Measurements from ENCODE around the gene CORIN. TPM values are rescaled to one million over a fixed set of nuclear protein-coding genes. Genes with fewer than 3 reads are reported as not detected.
"Not testable (repeated sequence)": the region's sequence is repeated elsewhere in the genome, so short reads cannot be mapped to it uniquely, and the experiment has no call there.

The CORIN gene
- total and polyA plus RNA-seq, 4 donors = 0.02 to 0.23 (median 0.15) TPM

GRCh38 chr4:47711646-47712045 lies 126.2 kb downstream of the CORIN start:
- H3K36me3 ChIP-seq (ENCODE audit: control insufficient read depth in 4 of 4, insufficient read depth in 3 of 4, low read depth in 1 of 4, low read length in 3 of 4) = no peaks in the 10 kb centered on the region
- TF ChIP-seq, protein P1, sequence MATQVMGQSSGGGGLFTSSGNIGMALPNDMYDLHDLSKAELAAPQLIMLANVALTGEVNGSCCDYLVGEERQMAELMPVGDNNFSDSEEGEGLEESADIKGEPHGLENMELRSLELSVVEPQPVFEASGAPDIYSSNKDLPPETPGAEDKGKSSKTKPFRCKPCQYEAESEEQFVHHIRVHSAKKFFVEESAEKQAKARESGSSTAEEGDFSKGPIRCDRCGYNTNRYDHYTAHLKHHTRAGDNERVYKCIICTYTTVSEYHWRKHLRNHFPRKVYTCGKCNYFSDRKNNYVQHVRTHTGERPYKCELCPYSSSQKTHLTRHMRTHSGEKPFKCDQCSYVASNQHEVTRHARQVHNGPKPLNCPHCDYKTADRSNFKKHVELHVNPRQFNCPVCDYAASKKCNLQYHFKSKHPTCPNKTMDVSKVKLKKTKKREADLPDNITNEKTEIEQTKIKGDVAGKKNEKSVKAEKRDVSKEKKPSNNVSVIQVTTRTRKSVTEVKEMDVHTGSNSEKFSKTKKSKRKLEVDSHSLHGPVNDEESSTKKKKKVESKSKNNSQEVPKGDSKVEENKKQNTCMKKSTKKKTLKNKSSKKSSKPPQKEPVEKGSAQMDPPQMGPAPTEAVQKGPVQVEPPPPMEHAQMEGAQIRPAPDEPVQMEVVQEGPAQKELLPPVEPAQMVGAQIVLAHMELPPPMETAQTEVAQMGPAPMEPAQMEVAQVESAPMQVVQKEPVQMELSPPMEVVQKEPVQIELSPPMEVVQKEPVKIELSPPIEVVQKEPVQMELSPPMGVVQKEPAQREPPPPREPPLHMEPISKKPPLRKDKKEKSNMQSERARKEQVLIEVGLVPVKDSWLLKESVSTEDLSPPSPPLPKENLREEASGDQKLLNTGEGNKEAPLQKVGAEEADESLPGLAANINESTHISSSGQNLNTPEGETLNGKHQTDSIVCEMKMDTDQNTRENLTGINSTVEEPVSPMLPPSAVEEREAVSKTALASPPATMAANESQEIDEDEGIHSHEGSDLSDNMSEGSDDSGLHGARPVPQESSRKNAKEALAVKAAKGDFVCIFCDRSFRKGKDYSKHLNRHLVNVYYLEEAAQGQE (IDR thresholded peaks at IDR 0.05) = no peak
- TF ChIP-seq, protein P2, sequence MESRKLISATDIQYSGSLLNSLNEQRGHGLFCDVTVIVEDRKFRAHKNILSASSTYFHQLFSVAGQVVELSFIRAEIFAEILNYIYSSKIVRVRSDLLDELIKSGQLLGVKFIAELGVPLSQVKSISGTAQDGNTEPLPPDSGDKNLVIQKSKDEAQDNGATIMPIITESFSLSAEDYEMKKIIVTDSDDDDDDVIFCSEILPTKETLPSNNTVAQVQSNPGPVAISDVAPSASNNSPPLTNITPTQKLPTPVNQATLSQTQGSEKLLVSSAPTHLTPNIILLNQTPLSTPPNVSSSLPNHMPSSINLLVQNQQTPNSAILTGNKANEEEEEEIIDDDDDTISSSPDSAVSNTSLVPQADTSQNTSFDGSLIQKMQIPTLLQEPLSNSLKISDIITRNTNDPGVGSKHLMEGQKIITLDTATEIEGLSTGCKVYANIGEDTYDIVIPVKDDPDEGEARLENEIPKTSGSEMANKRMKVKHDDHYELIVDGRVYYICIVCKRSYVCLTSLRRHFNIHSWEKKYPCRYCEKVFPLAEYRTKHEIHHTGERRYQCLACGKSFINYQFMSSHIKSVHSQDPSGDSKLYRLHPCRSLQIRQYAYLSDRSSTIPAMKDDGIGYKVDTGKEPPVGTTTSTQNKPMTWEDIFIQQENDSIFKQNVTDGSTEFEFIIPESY (IDR thresholded peaks at IDR 0.05) = no peak
- no peak for TF ChIP-seq MAX (IDR thresholded peaks at IDR 0.05)
- TF ChIP-seq FOXA2 (IDR thresholded peaks at IDR 0.05) = no peak
- TF ChIP-seq NR2F2 (IDR thresholded peaks at IDR 0.05) = no peak
- TF ChIP-seq RXRA (IDR thresholded peaks at IDR 0.05) = no peak
- TF ChIP-seq RAD21 (IDR thresholded peaks at IDR 0.05) = no peak
- TF ChIP-seq, protein P3, sequence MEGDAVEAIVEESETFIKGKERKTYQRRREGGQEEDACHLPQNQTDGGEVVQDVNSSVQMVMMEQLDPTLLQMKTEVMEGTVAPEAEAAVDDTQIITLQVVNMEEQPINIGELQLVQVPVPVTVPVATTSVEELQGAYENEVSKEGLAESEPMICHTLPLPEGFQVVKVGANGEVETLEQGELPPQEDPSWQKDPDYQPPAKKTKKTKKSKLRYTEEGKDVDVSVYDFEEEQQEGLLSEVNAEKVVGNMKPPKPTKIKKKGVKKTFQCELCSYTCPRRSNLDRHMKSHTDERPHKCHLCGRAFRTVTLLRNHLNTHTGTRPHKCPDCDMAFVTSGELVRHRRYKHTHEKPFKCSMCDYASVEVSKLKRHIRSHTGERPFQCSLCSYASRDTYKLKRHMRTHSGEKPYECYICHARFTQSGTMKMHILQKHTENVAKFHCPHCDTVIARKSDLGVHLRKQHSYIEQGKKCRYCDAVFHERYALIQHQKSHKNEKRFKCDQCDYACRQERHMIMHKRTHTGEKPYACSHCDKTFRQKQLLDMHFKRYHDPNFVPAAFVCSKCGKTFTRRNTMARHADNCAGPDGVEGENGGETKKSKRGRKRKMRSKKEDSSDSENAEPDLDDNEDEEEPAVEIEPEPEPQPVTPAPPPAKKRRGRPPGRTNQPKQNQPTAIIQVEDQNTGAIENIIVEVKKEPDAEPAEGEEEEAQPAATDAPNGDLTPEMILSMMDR (IDR thresholded peaks at IDR 0.05; ENCODE audit: low read depth, low read length, missing input control) = no peak
- no peak for TF ChIP-seq SP1 (IDR thresholded peaks at IDR 0.05)
- no peak for TF ChIP-seq HNF4G (IDR thresholded peaks at IDR 0.05)
- TF ChIP-seq EGR1 (IDR thresholded peaks at IDR 0.05; ENCODE audit: low read depth in 2 of 2) = no peak
- TF ChIP-seq TAF1 (conservative IDR thresholded peaks at IDR 0.05) = no peak
- no peak for TF ChIP-seq GABPA (IDR thresholded peaks at IDR 0.05 in 1 of 2, conservative IDR thresholded peaks at IDR 0.05 in 1 of 2)
- TF ChIP-seq JUND (IDR thresholded peaks at IDR 0.05) = no peak
- no peak for TF ChIP-seq ATF3 (IDR thresholded peaks at IDR 0.05)
- WGBS = 83% methylated on average over 3 of the region's 3 CpGs

DNA sequence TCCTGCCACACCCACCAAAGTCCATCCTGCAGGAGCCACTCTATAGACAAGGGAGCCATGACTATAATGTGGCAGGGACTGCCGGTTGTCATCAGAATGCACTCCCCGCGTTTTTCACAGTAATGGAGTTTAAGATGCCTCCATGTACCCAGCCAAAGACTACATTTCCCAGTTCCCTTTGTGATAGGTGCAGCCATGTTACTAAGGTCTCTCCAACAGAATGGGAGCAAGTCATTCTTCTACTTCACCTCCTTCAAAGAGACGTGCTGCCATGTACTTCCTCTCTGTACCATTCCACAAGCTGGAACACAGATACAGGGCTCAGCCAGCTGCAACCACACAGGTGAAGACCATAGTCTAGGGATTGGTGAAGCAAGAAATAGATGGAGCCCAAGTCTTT lies 126.7 kb downstream of the CORIN start:
- Histone ChIP-seq H3K4me3 (ENCODE audit: low read depth in 1 of 3, low read length in 3 of 3) (no peak overlapping the region), H3K27ac (ENCODE audit: low read depth in 1 of 2, low read length in 2 of 2) (no peak overlapping the region), H3K27me3 (ENCODE audit: control insufficient read depth in 4 of 4, insufficient read depth in 4 of 4, low read length in 3 of 4) (no peaks in the 10 kb centered on the region), H3K4me1 (ENCODE audit: control insufficient read depth in 4 of 4, insufficient read depth in 4 of 4, low read length in 3 of 4) (peaks cover 0 to 8% (median 4%) of the 10 kb centered on the region in 4 donors), H3K36me3 (ENCODE audit: control insufficient read depth in 4 of 4, insufficient read depth in 3 of 4, low read depth in 1 of 4, low read length in 3 of 4) (no peaks in the 10 kb centered on the region), H3K9me3 (ENCODE audit: control insufficient read depth in 4 of 4, low read length in 3 of 4) (no peaks in the 10 kb centered on the region), H3K9ac (ENCODE audit: low read depth in 1 of 2, low read length in 2 of 2) (no peak overlapping the region)
- DNase-seq (ENCODE audit: low spot score) = no peak
- 91% methylated on average over 4 of the region's 4 CpGs for WGBS
- TF ChIP-seq, protein P2 (IDR thresholded peaks at IDR 0.05) = no peak
- no peak for TF ChIP-seq NR2F2 (IDR thresholded peaks at IDR 0.05)

More at GRCh38 chr4:47711646-47712045, 126.2 kb downstream of the CORIN start:
- peaks cover 0 to 9% (median 4%) of the 10 kb centered on the region in 4 donors for H3K4me1 ChIP-seq (ENCODE audit: control insufficient read depth in 4 of 4, insufficient read depth in 4 of 4, low read length in 3 of 4)
- no peak overlapping the region for H3K4me3 ChIP-seq (ENCODE audit: low read depth in 1 of 3, low read length in 3 of 3)
- H3K27ac ChIP-seq (ENCODE audit: low read depth in 1 of 2, low read length in 2 of 2) = no peak overlapping the region
- H3K9me3 ChIP-seq (ENCODE audit: control insufficient read depth in 4 of 4, low read length in 3 of 4) = no peaks in the 10 kb centered on the region
- no peak for DNase-seq (ENCODE audit: low spot score)
- H3K9ac ChIP-seq (ENCODE audit: low read depth in 1 of 2, low read length in 2 of 2) = no peak overlapping the region
- H3K27me3 ChIP-seq (ENCODE audit: control insufficient read depth in 4 of 4, insufficient read depth in 4 of 4, low read length in 3 of 4) = no peaks in the 10 kb centered on the region

DNA sequence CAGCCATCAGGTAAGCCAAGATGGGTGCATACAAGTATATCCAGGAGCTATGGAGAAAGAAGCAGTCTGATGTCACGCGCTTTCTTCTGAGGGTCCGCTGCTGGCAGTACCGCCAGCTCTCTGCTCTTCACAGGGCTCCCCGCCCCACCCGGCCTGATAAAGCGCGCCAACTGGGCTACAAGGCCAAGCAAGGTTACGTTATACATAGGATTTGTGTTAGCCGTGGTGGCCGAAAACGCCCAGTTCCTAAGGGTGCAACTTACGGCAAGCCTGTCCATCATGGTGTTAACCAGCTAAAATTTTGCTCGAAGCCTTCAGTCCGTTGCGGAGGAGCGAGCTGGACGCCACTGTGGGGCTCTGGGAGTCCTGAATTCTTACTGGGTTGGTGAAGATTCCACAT lies 131.5 kb downstream of the CORIN start:
- not testable (repeated sequence) for H3K9ac ChIP-seq (ENCODE audit: low read depth in 1 of 2, low read length in 2 of 2); H3K27me3 ChIP-seq (ENCODE audit: control insufficient read depth in 4 of 4, insufficient read depth in 4 of 4, low read length in 3 of 4); H3K9me3 ChIP-seq (ENCODE audit: control insufficient read depth in 4 of 4, low read length in 3 of 4); DNase-seq (ENCODE audit: low spot score); H3K27ac ChIP-seq (ENCODE audit: low read depth in 1 of 2, low read length in 2 of 2); H3K4me3 ChIP-seq (ENCODE audit: low read depth in 1 of 3, low read length in 3 of 3); H3K36me3 ChIP-seq (ENCODE audit: control insufficient read depth in 4 of 4, insufficient read depth in 3 of 4, low read depth in 1 of 4, low read length in 3 of 4)
- WGBS = 99% methylated on average over 18 of the region's 18 CpGs
- peaks cover 3 to 21% (median 14%) of the 10 kb centered on the region in 4 donors for H3K4me1 ChIP-seq (ENCODE audit: control insufficient read depth in 4 of 4, insufficient read depth in 4 of 4, low read length in 3 of 4)
